ENCODE data around the gene NUBP2.

Gene NUBP2

DNA sequence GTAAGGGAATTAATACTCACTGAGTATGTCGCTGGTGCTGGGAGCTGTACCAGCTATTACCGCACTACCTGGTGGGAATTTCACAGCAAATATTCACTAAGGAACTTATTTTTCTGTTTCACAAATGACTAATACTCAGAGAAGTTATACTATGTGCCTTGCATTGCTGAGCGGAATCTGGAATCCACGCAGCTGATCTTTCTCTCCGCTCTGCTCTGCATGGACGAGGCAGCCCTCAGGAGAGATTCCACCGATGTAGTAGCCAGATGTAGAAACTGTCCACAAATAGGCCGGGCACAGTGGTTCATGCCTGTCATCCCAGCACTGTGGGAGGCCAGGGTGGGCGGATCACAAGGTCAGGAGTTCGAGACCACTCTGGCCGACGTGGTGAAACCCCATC is 28.6 kb upstream of the NUBP2 start:
- Mint-ChIP-seq H3K4me3 (no peak overlapping the region), H3K27ac (no peak overlapping the region), H3K9me3 (no peaks in the 10 kb centered on the region), H3K36me3 (ENCODE audit: low read depth) (peaks cover 24% of the 10 kb centered on the region), H3K27me3 (ENCODE audit: low read depth) (no peaks in the 10 kb centered on the region), H3K4me1 (no peaks in the 10 kb centered on the region)
- TF ChIP-seq, protein P1, sequence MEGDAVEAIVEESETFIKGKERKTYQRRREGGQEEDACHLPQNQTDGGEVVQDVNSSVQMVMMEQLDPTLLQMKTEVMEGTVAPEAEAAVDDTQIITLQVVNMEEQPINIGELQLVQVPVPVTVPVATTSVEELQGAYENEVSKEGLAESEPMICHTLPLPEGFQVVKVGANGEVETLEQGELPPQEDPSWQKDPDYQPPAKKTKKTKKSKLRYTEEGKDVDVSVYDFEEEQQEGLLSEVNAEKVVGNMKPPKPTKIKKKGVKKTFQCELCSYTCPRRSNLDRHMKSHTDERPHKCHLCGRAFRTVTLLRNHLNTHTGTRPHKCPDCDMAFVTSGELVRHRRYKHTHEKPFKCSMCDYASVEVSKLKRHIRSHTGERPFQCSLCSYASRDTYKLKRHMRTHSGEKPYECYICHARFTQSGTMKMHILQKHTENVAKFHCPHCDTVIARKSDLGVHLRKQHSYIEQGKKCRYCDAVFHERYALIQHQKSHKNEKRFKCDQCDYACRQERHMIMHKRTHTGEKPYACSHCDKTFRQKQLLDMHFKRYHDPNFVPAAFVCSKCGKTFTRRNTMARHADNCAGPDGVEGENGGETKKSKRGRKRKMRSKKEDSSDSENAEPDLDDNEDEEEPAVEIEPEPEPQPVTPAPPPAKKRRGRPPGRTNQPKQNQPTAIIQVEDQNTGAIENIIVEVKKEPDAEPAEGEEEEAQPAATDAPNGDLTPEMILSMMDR (IDR thresholded peaks at IDR 0.05; ENCODE audit: unreplicated experiment in 3 of 3) = no peak

DNA sequence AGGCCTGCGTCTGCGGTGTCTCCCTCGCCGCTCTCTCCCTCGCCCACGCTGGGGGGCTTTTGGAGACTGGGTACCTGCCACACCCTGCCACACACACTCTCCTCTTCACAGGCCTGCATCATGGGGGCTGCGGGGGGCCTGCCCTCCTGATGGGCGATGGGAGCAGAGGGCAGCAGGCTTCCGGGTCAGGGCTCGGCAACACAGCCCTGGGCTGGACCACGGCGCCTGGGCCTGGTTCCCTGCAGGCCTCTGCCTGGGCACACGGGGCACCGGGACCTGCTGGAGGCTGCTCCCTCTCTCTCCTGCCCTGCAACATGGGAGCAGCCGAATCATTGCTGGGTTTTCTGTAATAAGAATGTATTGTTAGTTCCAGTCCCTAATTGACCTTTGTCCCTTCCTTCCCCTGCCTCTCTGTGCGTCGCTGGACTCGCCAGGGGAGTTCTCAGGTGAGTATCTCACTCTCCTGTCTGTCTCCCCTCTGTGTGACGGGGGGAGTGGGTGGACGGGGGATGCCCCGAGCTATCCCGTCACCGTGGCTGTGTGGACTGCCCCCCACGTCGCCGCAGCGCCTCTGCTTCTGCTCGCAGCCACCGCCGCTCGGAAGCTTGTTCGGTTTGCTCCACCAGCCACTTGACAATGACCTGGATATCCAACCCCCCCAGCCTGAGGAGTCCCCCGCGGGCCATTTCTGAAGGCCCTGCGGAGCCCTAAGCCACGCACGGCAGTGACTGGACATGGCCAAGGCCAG is 24.9 kb upstream of the NUBP2 start:
- no peaks in the 10 kb centered on the region for H3K27me3 Mint-ChIP-seq (ENCODE audit: low read depth)

DNA sequence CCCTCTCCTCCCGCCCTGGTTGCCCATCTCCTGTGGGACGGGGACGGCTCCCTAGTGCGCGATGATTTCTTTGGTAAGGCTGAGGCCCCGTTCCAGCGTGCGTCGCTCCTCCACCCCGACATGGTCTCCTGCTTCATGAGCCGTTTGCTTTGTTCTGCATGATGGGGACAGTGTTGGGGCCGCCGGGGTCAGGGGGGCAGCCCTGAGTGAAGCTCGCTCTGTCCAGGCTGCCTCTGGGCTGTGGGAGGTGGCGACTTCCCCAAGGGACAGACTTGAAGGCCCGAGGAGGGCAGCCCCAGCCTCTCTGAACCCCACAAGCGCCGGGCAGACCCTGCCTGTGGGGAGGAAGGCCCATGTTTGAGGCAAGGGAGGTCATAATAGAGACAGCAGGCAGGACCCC is 23.8 kb upstream of the NUBP2 start:
- Mint-ChIP-seq H3K9me3 (no peaks in the 10 kb centered on the region), H3K27ac (no peak overlapping the region), H3K4me3 (no peak overlapping the region), H3K36me3 (ENCODE audit: low read depth) (peaks cover 16% of the 10 kb centered on the region), H3K27me3 (ENCODE audit: low read depth) (no peaks in the 10 kb centered on the region), H3K4me1 (no peaks in the 10 kb centered on the region)
- TF ChIP-seq, protein P1 (IDR thresholded peaks at IDR 0.05; ENCODE audit: unreplicated experiment in 3 of 3) = no peak

More for the DNA sequence above, 24.9 kb upstream of the NUBP2 start:
- TF ChIP-seq, protein P1 (IDR thresholded peaks at IDR 0.05; ENCODE audit: unreplicated experiment in 3 of 3) = no peak
- Mint-ChIP-seq H3K9me3 (no peaks in the 10 kb centered on the region), H3K4me3 (no peak overlapping the region), H3K36me3 (ENCODE audit: low read depth) (peaks cover 17% of the 10 kb centered on the region), H3K27ac (peak overlapping the region in 1 of 3 experiments; percentile 33), H3K4me1 (no peaks in the 10 kb centered on the region)

DNA sequence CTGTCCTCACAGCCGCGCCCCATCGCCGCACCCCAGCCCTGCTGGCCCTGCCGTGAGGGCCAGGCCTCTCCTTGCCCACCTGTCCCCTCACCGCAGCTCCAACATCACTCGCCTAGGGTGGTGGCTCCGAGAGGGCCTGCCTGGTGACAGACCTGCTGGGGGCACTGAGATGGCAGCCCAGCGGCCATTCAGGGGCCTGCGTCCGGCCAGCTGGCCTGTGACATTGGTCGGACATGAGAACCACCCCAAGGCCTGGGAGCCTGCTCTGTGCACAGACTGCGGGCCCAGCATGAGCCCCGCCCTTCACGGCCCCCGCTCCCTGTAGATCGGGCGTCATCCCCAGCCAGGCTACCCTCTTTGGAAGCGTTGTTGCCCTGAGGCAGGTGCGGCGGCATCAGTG is 23.2 kb upstream of the NUBP2 start:
- peaks cover 16% of the 10 kb centered on the region for H3K36me3 Mint-ChIP-seq (ENCODE audit: low read depth)

DNA sequence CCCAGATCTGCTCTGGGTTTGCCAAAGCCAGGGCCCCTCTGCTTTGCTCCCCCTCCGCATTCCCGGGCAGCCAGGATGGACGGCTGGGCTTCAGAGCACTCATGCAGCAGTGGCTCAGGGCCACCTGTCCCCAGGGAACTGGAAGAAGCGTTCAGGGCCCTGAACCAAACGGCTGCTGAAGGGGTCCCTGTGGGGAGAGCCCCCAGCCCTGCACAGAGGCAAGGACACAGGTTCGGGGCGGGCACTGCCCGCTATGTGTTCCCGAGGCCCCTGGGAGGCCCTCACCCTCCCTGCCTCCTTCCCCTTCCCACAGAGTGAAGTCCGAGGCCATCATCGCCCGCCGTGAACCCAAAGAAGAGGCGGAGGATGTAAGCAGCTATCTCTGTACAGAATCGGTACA is 21.8 kb upstream of the NUBP2 start:
- no peaks in the 10 kb centered on the region for H3K27me3 Mint-ChIP-seq (ENCODE audit: low read depth)
- TF ChIP-seq, protein P1 (IDR thresholded peaks at IDR 0.05; ENCODE audit: unreplicated experiment in 3 of 3) = no peak
- no peak overlapping the region for H3K27ac Mint-ChIP-seq
- no peak overlapping the region for H3K4me3 Mint-ChIP-seq
- H3K9me3 Mint-ChIP-seq = no peaks in the 10 kb centered on the region
- no peaks in the 10 kb centered on the region for H3K4me1 Mint-ChIP-seq
- H3K36me3 Mint-ChIP-seq (ENCODE audit: low read depth) = peaks cover 7% of the 10 kb centered on the region

More for the DNA sequence above, 23.2 kb upstream of the NUBP2 start:
- Mint-ChIP-seq H3K9me3 (no peaks in the 10 kb centered on the region), H3K4me1 (no peaks in the 10 kb centered on the region), H3K27ac (no peak overlapping the region), H3K27me3 (ENCODE audit: low read depth) (no peaks in the 10 kb centered on the region), H3K4me3 (no peak overlapping the region)
- TF ChIP-seq, protein P1 (IDR thresholded peaks at IDR 0.05; ENCODE audit: unreplicated experiment in 3 of 3) = no peak

DNA sequence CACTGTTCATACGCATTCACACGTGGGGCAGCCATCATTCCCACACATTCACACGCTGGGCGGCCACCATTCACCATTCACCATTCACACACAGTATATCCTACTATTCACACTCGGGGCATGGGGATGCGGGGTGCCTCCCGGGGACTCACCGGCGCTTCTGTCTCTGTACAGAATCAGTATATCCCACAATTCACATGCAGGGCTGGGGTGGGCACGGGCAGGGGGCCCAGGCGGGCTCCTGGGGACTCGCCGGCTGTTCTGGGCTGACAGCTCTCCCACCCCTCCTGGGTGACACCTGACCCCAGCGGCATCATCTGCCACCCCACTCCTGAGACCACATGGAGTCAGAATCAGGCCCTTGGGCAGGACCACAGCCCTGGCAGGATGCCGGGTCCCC is 21.0 kb upstream of the NUBP2 start:
- H3K27me3 Mint-ChIP-seq (ENCODE audit: low read depth) = no peaks in the 10 kb centered on the region
- H3K4me1 Mint-ChIP-seq = no peaks in the 10 kb centered on the region
- H3K36me3 Mint-ChIP-seq (ENCODE audit: low read depth) = peaks cover 7% of the 10 kb centered on the region
- no peaks in the 10 kb centered on the region for H3K9me3 Mint-ChIP-seq
- H3K27ac Mint-ChIP-seq = no peak overlapping the region
- H3K4me3 Mint-ChIP-seq = no peak overlapping the region
- TF ChIP-seq, protein P1 (IDR thresholded peaks at IDR 0.05; ENCODE audit: unreplicated experiment in 3 of 3) = no peak

Measured in nephron (organoid).